MV-4-11 (cell line): ENCODE measurements around the gene ARMH3.

ENCODE experiments used
- DNase-seq: peaks from one replicate; lab custom pipeline; 2025; lab: John Stamatoyannopoulos, UW

The ARMH3 gene

DNA sequence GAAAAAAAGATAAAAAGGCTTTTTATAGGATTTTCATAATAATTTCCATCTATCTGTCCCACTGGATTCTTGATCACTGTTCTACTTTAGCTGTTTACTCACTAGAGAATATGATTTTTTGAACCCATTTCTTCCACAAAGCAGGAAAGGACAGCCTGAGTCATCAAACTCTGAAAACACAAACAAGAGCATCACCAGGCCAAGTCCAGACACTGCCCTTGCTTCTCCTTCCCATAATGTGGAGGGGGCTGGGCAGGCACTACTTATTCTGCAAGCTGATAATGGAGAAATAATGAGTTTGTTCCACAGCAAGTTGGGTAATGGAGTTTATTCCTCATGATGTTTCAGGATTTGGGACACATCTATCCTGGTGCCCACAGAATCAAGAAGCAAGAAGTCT lies 199.3 kb downstream of the ARMH3 start:
- no peak for DNase-seq

GRCh38 chr10:101851411-101852116 lies 204.4 kb downstream of the ARMH3 start:
- no peak for DNase-seq

- no peak for DNase-seq
Observed at GRCh38 chr10:101850749-101851148, 205.2 kb downstream of the ARMH3 start.

DNA sequence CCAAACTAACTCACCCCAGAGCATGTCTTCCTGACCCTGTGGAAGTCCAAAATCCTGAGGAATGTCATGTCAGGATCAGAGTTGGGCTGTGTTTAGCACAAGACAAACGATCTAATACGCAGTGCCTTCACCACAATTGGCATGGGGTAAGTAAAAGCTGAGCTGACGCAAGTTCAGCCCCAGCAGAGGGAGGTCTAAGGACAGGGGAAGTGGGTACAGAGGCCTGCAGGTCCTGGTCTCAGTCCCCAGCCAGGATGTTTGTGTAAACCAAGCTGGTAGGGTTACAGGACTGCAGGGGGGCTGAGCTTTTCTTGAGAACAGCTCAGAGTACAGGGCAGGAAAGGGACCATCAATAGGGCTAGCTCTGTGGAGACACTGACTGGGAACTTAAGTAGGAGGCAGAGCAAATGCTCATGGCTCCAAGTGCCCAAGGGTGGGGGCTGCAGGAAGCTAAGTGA lies 207.1 kb downstream of the ARMH3 start:
- peak; percentile 89 for DNase-seq

DNA sequence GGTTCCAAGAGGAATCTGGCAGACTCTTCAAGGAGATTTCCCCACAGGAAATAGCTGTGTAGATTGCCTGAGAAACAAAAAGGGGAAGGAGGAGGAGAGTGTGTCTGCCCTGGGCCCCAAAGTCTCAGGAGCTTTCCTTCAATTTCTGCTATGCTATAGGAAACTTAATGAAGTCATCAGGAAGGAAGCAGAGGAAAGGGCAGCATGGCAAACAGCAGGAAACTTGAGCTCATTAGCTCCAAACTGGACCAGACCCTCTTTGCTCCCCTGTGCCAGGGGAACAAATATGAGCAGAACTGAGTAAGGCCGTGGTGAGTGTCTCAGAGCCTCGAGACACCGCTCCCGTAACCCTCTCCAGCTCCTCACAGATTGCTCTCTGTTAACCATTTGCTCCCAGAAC lies 207.6 kb downstream of the ARMH3 start:
- peak; percentile 60 for DNase-seq

DNA sequence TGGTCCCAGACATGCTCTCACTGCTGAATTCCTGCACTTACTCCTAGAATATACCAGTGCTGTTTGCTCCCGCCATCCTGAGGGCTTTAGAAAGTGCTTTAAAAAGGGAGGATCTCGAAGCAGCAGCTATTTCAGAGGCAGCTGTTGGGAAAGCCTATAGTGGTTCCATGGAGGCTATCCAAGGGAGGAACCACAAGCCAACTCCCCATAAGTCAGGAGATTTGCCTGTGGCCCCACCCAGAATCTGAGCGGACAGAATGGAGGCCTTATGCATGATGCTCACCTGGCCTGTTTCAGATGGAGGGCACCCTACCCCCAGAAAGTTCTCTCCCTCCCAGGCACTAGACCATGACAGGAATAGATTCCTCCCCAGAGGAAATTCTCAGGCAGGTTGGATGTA lies 210.1 kb downstream of the ARMH3 start:
- no peak for DNase-seq

DNA sequence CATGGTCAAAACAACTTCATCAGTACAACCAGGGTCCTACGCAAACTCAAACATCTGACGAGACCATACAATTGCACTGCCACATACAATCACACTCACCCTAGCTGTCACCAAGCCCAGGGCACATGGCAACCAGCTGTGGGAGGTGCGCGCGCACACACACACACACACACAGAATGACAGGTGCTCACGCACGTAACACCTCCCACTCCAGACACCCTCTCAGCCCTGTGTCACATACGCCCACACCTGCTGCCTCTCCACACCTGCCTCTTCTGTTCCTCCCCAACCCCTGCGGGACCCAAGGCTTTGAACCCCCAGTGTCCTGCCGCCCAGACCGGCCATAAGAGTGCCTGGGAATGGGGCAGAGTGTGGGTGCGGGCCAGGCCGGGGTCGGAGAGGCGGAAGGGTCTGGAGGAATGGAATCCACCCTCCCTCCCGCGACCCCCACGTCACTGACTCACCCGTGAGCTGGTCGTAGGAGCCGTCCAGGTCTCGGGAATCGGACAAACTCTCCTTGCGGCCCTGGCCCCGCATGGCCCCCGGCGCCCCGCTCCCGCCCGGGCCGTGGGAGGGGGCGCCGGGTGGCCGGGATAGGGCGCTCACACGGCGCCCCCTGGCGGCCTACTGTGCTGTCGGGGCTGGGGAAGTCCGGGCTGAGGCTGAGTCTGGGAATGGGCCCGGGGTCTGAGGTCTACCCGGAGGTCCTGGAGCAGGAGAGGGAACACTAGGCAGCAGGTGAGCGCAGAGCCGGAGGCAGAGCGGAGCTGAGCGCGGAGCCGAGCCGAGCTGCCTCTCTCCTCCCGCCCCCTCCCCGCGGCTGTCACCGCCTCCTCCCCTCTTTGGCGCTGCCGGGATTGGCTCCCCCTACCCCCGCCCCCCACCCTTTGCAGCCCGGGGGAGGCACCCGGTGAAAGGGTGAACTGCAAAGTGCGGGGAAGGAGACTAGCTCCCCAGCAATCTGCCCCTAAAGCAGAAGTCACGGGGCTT lies 212.6 kb downstream of the ARMH3 start, which contains the start of gene KCNIP2:
Gene KCNIP2, minus strand, starts transcription at position 769 of the 990 bp plus-strand sequence. Its CDS starts 232 bp downstream, at position 537.
- no peak for DNase-seq

DNA sequence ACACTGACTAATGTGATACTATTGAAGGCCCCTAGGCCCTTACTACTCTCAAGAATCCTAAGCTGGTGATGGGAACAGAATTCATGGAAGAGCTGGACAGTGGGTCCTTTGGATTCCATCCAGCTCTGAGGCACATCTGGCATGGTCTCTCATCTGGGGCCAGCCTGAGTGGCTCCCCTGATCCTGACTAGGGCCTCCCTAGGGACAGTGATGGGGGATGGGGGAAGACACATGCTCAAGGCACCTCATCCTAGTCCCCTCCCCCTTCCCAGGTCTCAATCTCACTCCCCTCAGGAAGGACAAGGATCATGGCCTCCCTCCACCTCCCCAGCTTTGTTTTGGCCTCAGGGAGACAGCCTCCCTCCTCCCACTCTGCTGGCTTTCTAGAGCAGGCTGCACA lies 214.1 kb downstream of the ARMH3 start:
- no peak for DNase-seq

- peak; percentile 68 for DNase-seq
Observed at GRCh38 chr10:101840741-101841453, 215.1 kb downstream of the ARMH3 start.

GRCh38 chr10:101840102-101840684 lies 215.8 kb downstream of the ARMH3 start:
- DNase-seq, result no peak

GRCh38 chr10:101839416-101840063 lies 216.4 kb downstream of the ARMH3 start:
- no peak for DNase-seq

- DNase-seq, result no peak
Observed at GRCh38 chr10:101839002-101839401, 217.0 kb downstream of the ARMH3 start.

DNA sequence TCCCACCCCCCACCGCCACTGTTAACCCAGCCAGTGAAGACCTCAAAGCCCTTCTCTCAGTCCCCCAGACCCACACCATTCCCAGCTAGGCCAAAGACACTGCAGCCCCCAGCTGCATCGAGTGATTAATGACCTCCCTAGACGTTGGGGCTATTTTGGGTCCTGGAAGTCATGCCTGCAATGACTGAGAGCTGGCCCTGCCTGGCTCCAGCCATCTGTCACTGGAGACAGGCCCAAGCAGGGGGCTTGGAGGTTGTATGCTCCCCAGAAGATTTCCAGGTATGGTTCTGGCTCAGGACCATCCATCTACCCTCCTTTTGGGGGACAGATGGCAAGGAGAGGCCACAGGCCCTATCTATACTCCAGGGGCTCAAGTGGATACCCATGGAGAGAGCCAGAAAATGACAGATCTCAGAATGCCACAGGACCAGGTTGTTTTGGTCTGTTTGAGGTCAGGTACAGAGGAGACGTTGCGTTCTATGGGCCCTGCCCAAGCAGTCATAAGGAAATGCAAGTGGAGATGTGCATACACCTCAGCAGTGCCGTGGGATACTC lies 217.5 kb downstream of the ARMH3 start:
- DNase-seq, result no peak

- no peak for DNase-seq
Observed at GRCh38 chr10:101837748-101838147, 218.2 kb downstream of the ARMH3 start.

DNA sequence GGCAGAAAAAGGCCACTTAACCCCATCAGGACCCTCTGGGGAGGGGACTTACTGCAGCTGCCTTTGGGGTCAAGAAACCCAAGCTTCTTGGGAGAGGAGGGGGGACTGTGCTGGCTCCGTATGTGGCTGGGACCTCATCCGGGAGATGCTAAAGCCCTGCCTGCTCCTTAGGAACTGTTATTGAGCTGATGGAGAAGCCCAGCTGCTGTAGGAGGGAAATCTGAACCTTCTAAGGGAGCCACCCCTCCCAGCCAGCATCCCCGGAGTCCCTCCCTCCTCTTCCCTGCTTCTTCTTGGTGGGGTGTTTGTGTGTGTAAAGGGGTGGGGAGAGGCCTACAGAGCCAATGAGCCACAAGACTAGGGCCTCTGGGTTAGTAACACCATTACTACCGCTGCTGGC lies 220.6 kb downstream of the ARMH3 start:
- DNase-seq, result no peak

DNA sequence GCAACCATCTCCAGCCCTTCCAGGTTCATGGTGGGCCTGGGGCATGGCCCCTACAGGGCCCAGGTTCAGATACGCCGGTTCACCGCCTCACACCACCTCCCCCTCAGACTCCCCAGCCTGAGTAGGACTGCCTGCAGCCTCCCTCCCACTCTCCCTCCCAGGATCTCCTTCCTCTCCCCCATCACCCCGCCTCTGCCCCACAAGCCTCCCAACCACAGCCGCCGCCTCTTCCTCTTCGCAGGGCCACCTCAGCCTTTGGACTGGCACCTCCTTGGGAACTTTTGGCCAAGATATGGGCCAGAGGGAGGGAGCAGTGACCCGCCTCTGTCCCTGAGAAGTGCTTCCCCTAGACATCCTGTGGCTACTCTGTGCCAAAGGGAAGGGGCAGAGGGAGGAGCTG lies 221.6 kb downstream of the ARMH3 start:
- peak; percentile 73 for DNase-seq

DNA sequence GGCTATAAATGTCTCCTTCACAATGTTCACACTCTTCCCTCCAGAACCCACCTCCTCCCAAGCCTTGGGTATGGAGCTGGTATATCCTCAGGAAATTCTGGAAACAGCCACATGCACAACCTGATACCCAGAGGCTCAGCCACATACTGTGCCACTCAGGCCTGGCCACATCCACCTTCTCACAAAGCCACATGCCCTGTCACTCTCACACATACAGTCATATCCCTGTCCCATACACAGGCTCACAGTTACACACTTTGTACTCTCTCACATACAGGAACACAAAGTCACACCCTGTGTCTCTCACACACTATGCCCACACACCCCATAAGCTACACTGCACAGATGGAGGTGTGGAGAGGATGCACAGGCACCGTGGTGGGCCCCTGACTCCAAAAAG lies 222.5 kb downstream of the ARMH3 start:
- DNase-seq, result no peak

DNA sequence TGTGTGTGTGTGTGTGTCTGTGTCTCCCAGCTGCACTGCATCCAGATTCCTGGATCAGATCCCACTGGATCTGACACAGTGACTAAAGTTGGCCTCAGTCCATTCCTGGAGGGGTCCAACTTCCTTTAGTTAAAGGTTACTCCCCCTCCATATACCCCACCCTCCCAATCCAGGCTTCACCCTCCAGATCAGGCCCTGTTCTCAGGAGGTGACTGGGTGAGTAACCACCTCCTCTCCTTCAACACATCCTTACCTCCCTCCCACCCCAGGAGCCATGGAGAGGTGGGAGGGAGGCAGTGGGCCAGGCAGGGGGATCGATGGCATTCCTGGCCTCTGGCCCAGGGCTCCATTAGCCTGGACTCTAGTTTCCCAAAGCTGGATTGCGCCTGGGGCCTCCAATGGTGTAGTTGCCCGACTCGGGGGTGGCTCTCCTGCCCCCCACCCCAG lies 223.6 kb downstream of the ARMH3 start:
- no peak for DNase-seq

DNA sequence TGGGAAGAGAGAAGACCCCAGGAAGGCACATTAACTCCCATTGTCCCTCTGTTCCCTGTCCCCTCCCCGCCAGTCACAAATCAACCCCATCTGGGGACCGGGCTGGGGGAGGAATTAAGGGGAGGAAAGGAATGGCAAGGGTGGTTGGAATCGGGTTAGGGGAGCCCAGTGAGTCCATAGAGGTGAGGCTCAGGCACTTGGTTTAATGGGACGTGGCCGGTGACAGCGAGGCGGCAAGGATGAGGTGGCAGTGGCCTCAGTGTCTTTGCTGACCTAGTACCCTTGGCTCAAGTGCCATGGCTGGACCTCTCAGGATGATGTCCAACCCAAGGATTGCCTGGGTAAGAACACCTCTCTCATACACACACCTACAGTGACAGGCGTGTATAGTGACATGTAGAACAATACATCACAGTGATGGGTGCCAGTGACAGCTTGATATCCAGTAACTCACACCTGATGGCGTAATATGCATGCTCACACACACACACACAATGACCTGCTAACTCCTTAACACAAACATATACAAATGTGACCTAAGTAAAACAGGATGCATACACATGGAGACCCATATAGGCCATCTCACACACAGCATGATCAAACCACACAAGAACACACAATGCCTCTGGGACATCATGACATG lies 224.7 kb downstream of the ARMH3 start:
- no peak for DNase-seq
